Endothelial cell of umbilical vein (primary cell): ENCODE measurements around the gene RMDN3.

Experiments used
- EZH2 ChIP-seq: IDR thresholded peaks from 2 replicates; pipeline ENCODE4 v1.6.1; 2012; ENCODE audit warnings: borderline replicate concordance, low read depth, mild to moderate bottlenecking, moderate library complexity, low read length, inconsistent platforms; ENCODE audit not compliant: severe bottlenecking
- MYC ChIP-seq: IDR thresholded peaks from one replicate; pipeline ENCODE4 v1.6.1; 2011; ENCODE audit warnings: mild to moderate bottlenecking, low read depth, low read length
- POLR2A ChIP-seq: IDR thresholded peaks from 2 replicates; pipeline ENCODE4 v1.6.1; 2012; ENCODE audit warnings: low read depth, mild to moderate bottlenecking, control low read depth, low read length
- POLR2AphosphoS5 ChIP-seq: IDR thresholded peaks from 2 replicates; pipeline ENCODE4 v1.6.1; 2012; ENCODE audit warnings: low read depth, mild to moderate bottlenecking, control low read depth, low read length, moderate library complexity; ENCODE audit not compliant: insufficient read depth
- TF ChIP-seq, protein P1 (sequence below): IDR thresholded peaks from 2 replicates; pipeline ENCODE4 v1.6.1; 2011; ENCODE audit not compliant: insufficient read depth, insufficient read length
- TF ChIP-seq, protein P2 (sequence below), 2 donors: IDR thresholded peaks; 1 replicate in 1 of 2; 2 replicates in 1 of 2; pipeline ENCODE4 v1.5.1; 2011; ENCODE audit warnings: low read length in 2 of 2, mild to moderate bottlenecking in 2 of 2, moderate library complexity in 2 of 2, control low read depth in 1 of 2, inconsistent platforms in 1 of 2, low read depth in 1 of 2; ENCODE audit not compliant: insufficient read depth in 1 of 2; ENCODE audit errors: extremely low read depth in 1 of 2

DNA sequence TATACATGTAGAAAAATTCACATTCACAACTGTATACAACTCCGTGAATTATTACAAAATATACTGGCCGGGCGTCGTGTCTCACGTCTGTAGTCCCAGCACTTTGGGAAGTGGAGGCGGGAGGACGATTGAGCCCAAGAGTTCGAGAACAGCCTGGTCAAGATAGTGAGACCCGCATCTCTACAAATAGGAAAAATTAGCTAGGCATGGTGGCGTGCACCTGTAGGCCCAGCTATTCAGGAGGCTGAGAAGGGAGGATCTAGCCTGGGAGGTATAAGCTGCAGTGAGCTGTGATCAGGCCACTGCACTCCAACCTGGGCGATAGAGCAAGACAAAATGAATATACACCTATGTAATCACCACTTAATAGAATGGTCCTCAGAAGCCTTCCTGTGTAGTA is 58.8 kb downstream of the RMDN3 start:
- TF ChIP-seq, protein P1, sequence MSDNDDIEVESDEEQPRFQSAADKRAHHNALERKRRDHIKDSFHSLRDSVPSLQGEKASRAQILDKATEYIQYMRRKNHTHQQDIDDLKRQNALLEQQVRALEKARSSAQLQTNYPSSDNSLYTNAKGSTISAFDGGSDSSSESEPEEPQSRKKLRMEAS = no peak
- TF ChIP-seq EZH2 (no peak), POLR2A (no peak), POLR2AphosphoS5 (no peak), MYC (no peak)
- TF ChIP-seq, protein P2, sequence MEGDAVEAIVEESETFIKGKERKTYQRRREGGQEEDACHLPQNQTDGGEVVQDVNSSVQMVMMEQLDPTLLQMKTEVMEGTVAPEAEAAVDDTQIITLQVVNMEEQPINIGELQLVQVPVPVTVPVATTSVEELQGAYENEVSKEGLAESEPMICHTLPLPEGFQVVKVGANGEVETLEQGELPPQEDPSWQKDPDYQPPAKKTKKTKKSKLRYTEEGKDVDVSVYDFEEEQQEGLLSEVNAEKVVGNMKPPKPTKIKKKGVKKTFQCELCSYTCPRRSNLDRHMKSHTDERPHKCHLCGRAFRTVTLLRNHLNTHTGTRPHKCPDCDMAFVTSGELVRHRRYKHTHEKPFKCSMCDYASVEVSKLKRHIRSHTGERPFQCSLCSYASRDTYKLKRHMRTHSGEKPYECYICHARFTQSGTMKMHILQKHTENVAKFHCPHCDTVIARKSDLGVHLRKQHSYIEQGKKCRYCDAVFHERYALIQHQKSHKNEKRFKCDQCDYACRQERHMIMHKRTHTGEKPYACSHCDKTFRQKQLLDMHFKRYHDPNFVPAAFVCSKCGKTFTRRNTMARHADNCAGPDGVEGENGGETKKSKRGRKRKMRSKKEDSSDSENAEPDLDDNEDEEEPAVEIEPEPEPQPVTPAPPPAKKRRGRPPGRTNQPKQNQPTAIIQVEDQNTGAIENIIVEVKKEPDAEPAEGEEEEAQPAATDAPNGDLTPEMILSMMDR (IDR thresholded peaks at IDR 0.05; ENCODE audit: extremely low read depth in 1 of 2, insufficient read depth in 1 of 2, low read depth in 1 of 2, low read length in 2 of 2) = no peak
